Activated T-cell treated with anti-CD3 and anti-CD28 coated beads for 24 hours (primary cell): ENCODE measurements around the gene SFT2D1.

Experiments
- DNase-seq: peaks from one replicate; pipeline ENCODE4 v3.0.0-alpha.2; 2020; ENCODE audit warnings: low read depth

Gene SFT2D1

DNA sequence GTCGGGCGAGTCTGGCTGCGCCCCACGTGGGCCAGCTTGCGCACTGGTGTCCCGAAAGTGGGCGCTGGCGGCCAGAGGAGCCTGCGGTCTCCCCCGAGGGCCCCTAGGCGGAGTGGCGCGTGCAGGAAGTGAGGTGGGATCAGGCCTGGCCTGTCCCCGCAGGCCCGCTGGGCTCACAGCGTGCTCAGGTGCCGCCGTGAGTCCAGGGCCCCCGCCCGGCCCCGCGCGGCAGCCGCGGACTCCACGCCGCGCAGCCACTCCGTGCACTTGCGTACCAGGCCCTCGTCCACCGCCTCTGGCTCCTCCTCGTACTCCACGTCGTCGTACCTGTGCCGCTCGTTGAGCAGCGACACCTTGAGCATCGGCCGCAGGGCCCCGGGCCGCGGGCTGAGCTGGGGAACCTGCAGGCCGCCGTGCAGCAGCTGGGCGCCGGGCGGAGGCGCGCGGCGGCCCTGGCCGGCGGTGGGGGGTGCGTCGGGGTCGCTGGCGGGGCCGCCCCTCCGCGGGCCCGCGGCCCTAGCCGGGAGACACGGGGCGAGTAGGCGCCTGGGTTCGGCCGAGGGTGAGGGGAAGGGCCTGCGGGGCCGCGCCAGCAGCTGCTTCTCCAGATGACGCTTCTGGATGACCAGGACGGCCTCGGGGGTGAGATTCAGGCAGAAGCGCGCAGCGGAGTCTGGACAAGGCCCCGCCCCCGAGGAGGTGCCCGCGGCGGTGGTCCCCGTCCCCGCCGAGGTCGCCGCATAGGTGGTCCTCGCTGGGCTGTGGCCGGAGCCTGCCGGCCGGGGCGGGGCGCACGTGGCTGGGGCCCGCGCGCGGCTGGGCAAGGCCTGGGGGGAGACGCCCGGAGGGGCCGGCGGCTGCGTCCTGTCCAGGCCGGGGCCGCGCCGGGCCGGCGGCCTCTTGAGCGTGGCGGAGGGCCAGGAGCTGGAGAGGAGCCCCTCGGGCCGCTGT lies 35.0 kb downstream of the SFT2D1 start:
- DNase-seq, result no peak

DNA sequence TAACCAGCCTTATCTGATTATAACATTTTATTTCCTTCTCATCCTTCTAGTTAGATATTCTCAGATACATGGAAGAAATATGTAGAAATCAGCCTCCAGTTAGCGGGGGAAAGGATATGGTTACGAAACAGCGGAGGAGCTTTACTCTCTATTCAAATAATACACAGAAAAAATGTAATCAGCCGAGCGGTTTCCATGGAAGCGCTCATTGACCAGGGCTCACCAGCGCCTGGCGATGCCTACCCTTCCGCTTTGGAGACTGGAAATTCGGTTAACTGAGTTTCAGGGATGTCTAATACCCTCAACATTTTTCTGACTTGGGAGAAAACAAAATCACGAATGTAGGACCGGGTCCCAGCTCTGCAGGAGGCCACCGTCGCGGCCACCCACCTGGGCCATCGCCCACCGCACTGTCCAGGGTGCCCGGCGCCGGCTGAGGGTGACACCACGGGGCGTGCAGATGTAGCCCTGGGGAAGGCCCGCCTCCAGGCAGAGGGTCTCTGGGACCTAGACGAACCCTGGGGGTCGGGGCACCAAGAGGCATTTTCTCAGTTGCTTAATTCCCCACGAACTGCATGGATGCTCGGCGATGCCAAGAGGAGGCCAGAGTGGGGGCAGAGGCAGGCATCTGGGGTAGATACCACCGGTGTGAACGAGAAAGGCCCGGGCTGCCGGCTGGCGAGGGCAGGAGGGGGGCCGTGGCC lies 35.8 kb downstream of the SFT2D1 start:
- no peak for DNase-seq

DNA sequence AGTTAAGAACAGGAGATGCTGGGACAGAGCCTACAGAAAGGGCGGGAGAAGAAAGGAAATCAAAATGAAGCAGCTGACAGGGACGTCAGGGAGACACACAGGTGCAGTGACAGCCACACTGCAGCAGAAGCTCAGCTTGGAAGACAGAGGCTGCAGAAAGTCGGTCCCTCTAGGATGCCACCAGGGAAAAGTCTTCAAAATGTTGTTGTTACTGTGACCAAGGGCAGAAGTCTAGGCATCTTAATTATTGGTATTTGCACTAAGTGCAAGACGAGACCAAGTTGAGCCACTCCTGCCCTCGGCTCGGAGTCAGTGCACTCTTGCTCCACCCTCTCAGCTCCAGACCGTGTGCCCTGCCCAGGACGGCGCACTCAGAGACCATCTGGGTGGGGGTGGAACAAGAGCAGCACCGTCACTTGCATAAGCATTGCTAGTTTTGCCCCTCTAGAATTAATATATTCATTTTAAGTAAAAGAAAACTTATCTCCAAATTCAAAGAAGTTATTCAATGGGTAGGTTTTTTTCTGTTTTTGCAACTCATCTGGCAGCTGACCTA lies 36.7 kb downstream of the SFT2D1 start:
- no peak for DNase-seq

DNA sequence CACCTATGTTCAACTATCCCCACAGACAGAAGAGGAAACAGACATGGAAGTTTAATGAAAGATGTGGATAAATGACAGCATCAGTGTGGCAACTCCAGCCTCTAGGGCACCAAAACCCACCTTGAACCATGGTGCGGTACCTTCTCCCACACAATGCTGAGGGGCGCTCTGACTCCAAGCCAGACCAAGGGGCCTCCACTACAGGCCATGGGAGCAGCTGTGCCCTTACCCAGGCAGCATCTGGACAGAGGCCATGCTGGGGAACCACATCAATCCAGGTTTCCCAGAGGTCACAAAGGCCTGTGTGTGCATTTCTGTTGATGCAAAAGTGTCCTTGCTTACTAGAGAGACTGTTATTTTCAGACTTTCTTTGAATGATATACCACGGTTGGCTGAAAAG lies 38.2 kb downstream of the SFT2D1 start:
- DNase-seq, result no peak

DNA sequence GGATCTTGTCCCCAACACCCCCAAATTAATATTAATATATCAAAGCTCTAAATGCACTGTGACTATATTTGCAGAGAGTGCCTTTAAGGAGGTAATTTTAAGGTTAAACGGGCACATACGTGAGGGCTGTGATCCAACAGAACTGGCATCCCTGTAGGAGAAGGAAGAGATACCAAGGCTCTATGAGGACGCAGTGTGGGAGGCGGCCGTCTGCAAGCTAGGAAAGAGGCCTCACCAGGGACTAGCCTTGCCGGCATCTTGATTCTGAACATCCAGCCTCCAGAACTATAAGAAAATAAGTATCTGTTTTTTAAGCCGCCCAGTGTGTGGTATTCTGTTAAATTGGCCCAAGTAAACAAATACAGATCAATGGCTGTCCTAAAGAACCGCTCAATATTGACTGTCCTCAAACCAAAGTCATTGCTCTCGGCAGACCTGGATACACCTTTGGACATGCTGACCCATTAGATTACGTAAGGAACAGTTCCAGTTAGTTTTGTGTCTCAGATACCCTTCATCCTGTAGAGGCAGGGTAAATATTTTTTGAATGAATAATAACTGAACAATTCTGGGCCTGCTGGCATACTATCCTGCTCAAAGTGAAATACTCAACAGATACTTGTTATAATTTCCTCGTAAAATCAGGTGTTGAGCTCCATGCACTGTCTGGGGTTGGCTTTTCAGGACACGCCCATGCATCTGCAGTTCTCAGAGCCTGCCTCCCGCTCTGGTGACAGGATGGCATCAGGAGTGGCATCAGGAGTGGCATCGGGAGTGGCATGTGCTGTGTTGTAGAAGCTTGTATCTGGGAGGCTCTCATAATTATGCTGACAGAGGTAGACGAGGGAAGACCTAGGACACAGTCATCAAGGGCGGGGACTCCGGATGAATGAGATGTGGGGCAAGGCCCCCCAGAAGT lies 40.5 kb downstream of the SFT2D1 start:
- DNase-seq, result no peak

DNA sequence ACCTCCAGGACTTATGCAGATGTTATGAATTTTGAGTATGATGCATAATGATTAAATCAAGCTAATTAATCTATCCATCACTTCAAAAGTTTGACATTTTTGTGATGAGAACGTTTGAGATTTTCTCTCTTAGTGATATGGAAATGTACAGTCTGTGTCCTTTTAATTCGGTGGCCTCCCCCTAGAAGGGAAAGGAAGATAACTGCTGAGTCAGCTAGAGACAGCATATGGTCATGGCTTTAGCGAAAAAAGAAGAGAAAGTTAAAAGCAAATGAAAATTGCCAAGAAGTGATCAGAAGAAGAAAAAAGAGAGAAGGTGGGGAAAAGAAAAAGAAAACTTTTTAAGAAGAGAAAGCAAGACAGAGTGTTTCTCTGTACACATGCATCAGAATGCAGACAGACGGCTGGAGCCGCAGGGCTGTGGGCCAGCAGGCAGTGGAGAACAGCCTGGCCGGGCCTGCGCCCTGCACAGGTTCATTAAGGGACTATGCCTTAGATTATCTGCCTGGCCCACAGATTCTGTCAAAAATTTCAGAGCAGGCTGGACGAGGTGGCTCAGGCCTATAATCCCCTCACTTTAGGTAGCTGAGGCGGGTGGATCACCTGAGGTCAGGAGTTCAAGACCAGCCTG lies 41.9 kb downstream of the SFT2D1 start:
- no peak for DNase-seq

DNA sequence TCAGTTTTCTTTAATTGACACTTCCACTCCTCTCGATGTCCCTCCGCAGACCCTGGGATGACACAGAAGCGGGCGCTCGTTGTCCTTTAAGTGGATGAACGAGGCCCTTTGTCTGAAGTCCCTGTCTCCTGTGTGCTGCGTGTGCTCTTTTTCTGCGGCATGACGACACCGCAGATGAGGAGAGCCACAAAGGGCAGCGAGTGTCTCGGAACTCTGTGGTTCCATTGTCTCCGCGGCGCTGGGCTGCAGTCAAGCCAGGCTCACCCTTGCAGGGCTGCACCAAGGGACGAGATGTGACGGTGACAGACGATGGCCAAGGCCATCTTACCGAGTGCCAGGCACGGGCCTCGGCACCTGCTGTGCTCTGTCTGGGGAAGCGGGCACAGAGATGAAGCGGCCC lies 44.7 kb downstream of the SFT2D1 start:
- DNase-seq, result no peak

DNA sequence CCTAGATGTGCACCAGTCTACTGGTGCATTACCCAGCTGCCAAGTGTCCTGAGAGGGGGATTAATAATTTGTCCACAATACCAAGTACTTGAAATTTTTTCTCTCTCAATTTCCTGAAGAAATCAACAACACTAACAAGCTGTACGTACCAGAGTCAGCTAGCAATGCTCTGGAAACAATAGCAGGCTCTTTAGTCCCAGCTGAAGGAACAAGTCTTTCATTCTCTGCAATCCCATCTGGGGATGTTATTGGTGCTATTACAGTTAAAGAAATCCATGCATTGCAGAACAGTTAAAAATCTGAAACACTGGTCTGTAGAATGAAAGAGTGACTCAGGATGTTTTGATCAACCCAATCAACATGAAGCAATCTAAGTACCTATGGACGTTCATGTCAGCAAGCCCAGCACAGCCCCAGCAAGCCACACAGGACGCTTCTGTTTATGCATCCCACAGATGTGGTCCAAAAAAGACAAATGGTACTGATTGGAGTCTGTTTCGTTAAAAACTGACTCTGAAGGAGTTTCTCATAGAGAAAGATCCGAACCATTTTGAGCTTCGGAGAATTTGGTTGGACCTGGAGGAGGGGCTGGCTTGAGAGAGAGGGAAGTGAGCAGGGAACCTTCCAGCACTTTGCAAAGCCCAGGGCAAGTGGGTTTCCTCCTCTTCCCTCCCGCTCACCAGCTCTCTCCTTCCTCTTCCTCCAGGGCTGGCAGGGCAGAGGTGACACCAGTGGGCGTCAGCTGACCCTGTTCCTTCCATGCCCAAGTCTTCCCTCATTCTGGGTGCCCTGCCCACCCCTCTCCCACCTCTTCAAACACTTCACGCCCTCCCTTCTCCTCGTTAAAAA lies 46.1 kb downstream of the SFT2D1 start:
- DNase-seq, result no peak

DNA sequence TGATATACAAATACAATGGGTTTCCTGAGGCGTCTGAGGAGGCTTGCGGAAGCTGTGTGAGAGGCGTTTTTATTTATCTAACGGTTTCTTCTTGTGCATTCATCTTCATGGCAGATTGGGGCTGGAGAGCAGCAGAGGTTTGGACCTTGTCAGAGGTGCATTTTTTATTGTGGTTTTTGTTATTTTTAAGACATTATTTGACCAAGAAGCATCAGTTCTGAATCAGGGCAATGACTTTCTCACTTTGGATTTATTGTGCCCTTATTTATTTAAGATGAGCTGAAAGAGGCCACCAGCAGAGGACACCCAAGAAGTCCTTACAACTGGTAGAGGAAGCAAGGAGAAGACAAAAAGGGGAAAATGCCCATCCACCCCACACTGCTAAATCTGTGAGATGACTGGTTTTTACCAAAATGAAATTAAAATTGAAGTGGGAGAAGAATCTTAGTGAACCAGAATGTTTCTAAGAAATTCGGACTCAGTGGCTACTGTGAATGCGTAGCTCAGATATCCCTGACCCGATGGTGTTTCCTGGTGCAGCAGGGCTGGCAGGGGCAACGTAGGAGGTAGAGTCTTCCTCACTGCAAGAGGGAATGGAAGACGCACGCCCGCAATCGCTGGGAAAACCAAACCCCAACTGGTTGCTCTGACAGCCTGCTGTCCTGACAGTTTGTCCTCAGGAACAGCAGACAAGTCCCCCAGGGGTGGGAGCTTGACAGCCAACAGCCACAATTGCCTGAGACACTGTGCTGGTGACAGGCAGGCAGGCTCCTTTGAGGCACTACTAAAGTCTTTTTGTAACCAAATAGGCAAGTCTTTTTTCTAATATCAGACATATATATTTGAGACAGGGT lies 48.4 kb downstream of the SFT2D1 start:
- DNase-seq, result no peak

DNA sequence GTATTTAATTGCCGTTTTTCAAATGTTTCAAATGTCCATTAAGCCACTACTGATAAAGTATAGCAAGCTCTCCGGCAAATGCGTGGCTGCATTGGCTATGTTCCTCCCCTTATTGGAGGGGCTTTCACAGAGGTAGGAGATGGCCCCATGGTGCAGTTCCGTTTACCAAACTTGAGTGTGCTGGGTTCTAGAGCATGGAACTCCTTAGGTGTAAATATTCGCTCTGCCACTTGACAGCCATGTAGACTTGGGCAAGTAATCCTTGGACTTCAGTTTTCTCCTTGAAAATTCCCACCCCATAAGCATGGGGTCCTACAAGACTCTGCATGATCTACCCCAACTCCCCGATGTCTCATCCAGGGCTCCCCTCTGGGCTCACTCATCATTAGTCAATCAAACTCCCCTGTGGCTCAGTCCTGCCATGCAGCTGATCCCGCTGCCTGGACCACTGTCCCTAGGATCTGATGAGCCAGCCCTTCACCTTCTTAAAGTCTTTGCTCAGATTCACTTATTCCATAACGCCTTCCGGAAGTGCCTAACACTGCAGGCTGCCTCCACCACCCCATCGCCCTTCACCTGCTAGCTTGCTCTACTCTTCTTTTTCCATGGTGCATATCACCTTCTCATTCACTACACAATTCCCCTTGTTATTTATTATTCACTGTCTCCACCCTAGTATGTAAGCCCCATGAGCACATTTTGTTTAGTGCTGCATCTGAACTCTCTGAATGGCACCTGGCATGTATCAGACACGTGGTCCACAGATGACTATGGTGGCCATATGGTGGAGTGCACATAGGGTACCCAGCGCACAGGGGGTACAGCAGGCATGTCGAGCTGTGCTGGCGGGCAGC lies 52.9 kb downstream of the SFT2D1 start:
- no peak for DNase-seq

DNA sequence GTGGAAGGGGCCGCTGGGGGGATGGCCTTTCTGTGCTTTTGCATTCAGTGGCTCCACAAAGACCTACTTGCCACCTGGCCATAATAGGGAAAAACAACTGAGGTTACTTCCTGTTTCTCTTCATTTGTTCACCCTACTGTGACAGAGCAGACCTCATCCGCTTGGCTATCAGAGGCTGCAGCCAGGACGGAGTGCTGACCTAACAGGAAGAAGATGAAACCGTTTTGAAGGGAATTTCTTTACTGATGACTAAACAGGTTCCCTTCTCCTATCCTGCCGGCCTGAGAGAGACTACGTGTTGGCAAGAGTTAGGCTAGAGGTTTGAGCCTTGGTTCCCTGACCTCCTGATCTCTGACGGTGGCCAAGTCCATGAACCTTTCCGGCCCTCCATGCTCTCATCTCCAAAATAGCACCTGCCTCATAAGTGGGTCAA lies 55.5 kb downstream of the SFT2D1 start:
- DNase-seq, result no peak

DNA sequence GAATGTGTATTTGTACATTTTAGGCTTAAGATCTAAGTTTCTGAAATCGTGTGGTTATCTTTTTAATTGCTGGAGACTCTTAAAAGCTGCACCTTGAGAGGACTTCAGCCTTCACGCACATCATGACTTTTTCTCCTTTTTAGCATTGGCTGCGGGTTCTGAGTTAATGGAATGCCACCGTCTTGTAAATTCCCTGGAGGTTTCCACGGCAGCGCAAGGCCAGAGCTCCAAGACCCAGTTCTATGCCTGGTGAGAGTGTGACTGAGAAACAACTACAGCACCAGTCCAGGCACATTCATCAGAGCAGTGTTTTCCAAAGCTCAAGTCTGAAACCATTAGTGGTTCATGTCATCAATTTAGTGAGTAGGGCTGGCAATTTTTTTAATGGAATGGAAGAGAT lies 57.1 kb downstream of the SFT2D1 start:
- no peak for DNase-seq

DNA sequence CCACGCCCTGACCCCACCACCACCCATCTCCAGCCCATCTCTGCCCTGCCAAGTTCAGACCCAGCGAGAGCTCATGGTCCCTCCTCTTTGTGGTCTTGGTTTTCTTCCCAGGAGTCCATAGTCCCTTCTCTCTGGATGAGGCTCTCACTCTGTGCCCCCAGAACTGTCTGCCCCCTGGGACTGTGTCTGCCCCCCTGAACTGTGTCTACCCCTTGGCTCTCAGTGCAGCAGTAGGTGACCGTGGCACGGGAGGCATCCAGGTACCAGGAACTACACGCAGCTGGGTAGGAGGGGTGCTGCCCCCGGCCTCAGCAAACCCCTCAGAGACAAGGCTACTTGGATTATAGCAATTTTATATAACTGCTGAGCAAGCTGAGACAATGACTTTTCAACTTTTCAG lies 57.7 kb downstream of the SFT2D1 start:
- no peak for DNase-seq

DNA sequence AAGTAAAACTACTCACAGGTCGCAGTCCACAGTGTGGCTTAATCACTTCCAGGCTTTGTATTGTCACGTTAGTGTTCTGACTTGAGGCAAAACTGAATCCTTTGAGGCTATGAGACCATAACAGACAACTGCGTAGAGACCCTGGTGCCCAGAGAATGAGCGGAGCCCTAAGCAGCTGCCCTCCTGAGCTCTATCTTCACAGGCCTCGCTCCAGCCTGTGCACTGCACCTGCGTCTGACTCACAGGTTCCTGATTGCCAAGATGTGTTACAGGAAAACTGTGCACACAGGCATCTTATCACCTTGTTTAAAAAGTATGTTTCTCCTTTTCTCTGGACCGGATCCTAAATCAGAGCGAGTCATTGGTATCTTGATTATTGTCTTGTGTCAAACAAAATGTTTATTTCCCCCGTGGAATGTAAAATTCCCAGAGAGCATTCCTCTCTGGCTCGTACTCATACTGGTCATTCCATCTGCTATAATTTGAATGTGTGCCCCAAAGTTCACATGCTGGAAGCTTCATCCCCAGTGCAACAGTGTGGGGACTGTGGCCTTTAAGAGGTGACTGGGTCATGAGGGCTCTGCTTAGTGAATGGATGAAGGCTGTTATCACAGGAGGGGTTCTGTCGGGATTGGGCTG lies 59.8 kb downstream of the SFT2D1 start:
- DNase-seq, result no peak

DNA sequence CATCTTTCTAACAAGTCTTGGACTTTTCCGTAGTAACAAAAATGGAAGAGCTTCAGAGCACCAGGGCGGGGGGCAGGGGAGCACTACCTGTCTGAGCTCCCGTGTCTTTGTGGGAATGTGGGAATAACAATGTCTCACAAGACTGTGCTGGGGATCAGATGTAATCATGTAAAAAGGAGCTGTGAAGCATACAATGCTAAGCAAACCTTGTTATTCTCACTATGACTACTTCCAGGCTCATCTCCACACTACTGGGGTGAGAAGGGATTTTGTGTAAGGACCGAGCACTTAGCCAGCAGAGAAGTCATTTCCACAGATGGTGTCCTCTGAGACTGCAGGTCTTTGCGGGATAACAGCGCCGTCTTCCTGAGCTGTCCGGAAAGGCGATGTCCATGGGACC lies 61.2 kb downstream of the SFT2D1 start:
- DNase-seq, result no peak

DNA sequence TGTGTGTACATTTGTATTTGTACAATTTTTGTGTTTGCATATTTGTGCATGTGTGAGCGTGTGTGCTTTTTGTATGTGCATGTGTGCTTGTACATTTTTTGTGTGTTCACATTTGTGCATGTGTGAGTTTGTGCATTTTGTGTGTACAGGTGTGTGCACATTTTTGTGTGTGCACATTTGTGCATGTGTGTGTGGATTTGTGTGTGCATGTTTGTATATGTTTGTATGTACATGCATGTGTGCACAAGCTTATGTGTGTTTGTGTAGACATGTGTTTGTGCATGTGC lies 63.0 kb downstream of the SFT2D1 start:
- DNase-seq, result no peak

DNA sequence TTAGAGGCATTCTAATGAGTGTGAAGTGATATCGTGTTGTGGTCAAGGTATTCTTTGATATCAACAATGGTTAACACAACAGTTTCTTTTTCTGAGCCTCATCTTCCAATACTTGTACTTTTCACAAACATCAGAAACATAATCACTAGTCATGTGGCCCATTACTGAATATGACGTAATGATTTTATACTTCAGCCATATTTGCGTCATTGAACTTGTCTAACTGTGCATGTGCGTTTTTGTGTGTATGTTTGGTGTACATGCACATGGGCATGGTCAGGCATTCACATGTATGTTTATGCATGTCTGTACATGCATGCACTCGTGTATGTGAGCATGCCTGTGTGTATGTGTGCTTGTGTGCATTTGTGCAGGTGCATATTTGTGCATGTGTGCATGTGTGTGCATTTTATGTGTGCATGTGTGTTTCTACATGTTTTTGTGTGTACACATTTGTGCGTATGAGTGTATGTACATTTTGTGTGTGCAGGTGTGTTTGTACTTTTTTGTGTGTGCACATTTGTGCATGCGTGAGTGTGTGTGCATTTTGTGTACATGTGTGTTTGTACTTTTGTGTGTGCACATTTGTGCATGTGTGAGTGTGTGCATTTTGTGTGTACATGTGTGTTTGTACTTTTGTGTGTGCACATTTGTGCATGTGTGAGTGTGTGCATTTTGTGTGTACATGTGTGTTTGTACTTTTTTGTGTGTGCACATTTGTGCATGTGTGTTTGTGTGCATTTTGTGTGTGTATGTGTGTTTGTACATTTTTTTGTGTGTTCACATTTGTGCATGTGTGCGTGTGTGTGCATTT lies 63.6 kb downstream of the SFT2D1 start:
- DNase-seq, result no peak
